WTC11 (cell line): ENCODE data around the gene NPW. TPM values are rescaled to one million over a fixed set of nuclear protein-coding genes. Genes with fewer than 3 reads are reported as not detected.

Experiments used
- ATAC-seq: fragments of 200-7000 bp; cut with Tn5 transposase; 2 replicates; pipeline ENCODE4 v1.10.0; 2021; ENCODE audit warnings: mild to moderate bottlenecking, moderate library complexity
- CTCF ChIA-PET: fragments of 300-600 bp; sonication (Branson Sonifier 250); formaldehyde crosslinking; loops from one replicate; lab custom pipeline; 2021; ENCODE audit warnings: antibody characterized with exemption; lab: Charles Lee
- POLR2A ChIA-PET: fragments of 350-600 bp; sonication (Branson Sonifier 250); formaldehyde crosslinking; loops from one replicate; lab custom pipeline; 2021; ENCODE audit warnings: antibody characterized with exemption; lab: Charles Lee
- DNase-seq: peaks from one replicate; pipeline ENCODE4 v3.0.0; 2021; ENCODE audit warnings: low spot score
- H3K27ac Mint-ChIP-seq: 2 replicates; pipeline ENCODE4 v1.8.0; 2021; ENCODE audit warnings: mixed read lengths
- H3K27me3 Mint-ChIP-seq: 2 replicates; pipeline ENCODE4 v1.8.0; 2021; ENCODE audit warnings: low read depth, mild to moderate bottlenecking, moderate library complexity, mixed read lengths
- H3K36me3 Mint-ChIP-seq: 2 replicates; pipeline ENCODE4 v1.8.0; 2021; ENCODE audit warnings: mixed read lengths
- H3K4me1 Mint-ChIP-seq: 2 replicates; pipeline ENCODE4 v1.8.0; 2022; ENCODE audit warnings: mixed read lengths
- H3K4me3 Mint-ChIP-seq: 2 replicates; pipeline ENCODE4 v1.8.0; 2021; ENCODE audit warnings: mild to moderate bottlenecking, moderate library complexity, mixed read lengths
- H3K9me3 Mint-ChIP-seq: 2 replicates; pipeline ENCODE4 v1.8.0; 2021; ENCODE audit warnings: mixed read lengths
- ERG ChIP-seq: fragments of 250-450 bp; sonication (Bioruptor Pico); IDR thresholded peaks from 2 replicates; pipeline ENCODE4 v1.8.0; 2021; ENCODE audit warnings: mild to moderate bottlenecking
- ETV6 ChIP-seq: sonication (generic); formaldehyde crosslinking; IDR thresholded peaks from 2 replicates; pipeline ENCODE4 v1.8.1; 2022; ENCODE audit warnings: mild to moderate bottlenecking, missing genetic modification reagents
- FOXP1 ChIP-seq: sonication (generic); formaldehyde crosslinking; IDR thresholded peaks from 2 replicates; pipeline ENCODE4 v1.8.0; 2022; ENCODE audit warnings: missing genetic modification reagents, mild to moderate bottlenecking, moderate library complexity, borderline replicate concordance
- FOXP4 ChIP-seq: sonication (generic); formaldehyde crosslinking; IDR thresholded peaks from 2 replicates; pipeline ENCODE4 v1.8.0; 2022; ENCODE audit warnings: mild to moderate bottlenecking, missing genetic modification reagents
- GABPB1 ChIP-seq: sonication (generic); formaldehyde crosslinking; IDR thresholded peaks from 2 replicates; pipeline ENCODE4 v1.8.1; 2023; ENCODE audit warnings: mild to moderate bottlenecking, missing genetic modification reagents
- HMGA2 ChIP-seq: fragments of 250-450 bp; sonication (Bioruptor Pico); IDR thresholded peaks from 2 replicates; pipeline ENCODE4 v1.4.0; 2021; ENCODE audit warnings: mild to moderate bottlenecking, moderate library complexity
- MAX ChIP-seq: sonication (generic); formaldehyde crosslinking; IDR thresholded peaks from 2 replicates; pipeline ENCODE4 v1.8.0; 2022; ENCODE audit warnings: mild to moderate bottlenecking, missing genetic modification reagents
- MXD4 ChIP-seq: fragments of 250-450 bp; sonication (Bioruptor Pico); IDR thresholded peaks from 2 replicates; pipeline ENCODE4 v1.8.0; 2021; ENCODE audit warnings: mild to moderate bottlenecking, moderate library complexity, borderline replicate concordance
- NFATC4 ChIP-seq: fragments of 250-450 bp; sonication (Bioruptor Pico); IDR thresholded peaks from 2 replicates; pipeline ENCODE4 v1.9.0; 2021; ENCODE audit warnings: mild to moderate bottlenecking
- NFYB ChIP-seq: sonication (generic); formaldehyde crosslinking; conservative IDR thresholded peaks from 2 replicates; pipeline ENCODE4 v1.8.0; 2022; ENCODE audit warnings: low read depth, missing genetic modification reagents
- OVOL2 ChIP-seq: fragments of 250-450 bp; sonication (Bioruptor Pico); IDR thresholded peaks from 2 replicates; pipeline ENCODE4 v1.9.0; 2021; ENCODE audit warnings: mild to moderate bottlenecking, borderline replicate concordance
- PRDM15 ChIP-seq: sonication (generic); formaldehyde crosslinking; IDR thresholded peaks from 2 replicates; pipeline ENCODE4 v1.8.0; 2022; ENCODE audit warnings: missing genetic modification reagents
- RELA ChIP-seq: sonication (generic); formaldehyde crosslinking; IDR thresholded peaks from 2 replicates; pipeline ENCODE4 v1.8.1; 2022; ENCODE audit warnings: missing genetic modification reagents, mild to moderate bottlenecking, borderline replicate concordance
- RORB ChIP-seq: fragments of 250-450 bp; sonication (Bioruptor Pico); IDR thresholded peaks from 2 replicates; pipeline ENCODE4 v1.9.0; 2021; ENCODE audit warnings: mild to moderate bottlenecking
- SMAD3 ChIP-seq: sonication (generic); formaldehyde crosslinking; IDR thresholded peaks from 2 replicates; pipeline ENCODE4 v1.8.0; 2022; ENCODE audit warnings: missing genetic modification reagents, mild to moderate bottlenecking, borderline replicate concordance
- TCF7 ChIP-seq: sonication (generic); formaldehyde crosslinking; IDR thresholded peaks from 2 replicates; pipeline ENCODE4 v1.8.0; 2022; ENCODE audit warnings: mild to moderate bottlenecking, low read depth, missing genetic modification reagents, moderate library complexity
- ZMAT4 ChIP-seq: fragments of 250-450 bp; sonication (Bioruptor Pico); IDR thresholded peaks from 2 replicates; pipeline ENCODE4 v1.9.0; 2021; ENCODE audit warnings: mild to moderate bottlenecking
- ZNF121 ChIP-seq: sonication (generic); formaldehyde crosslinking; IDR thresholded peaks from 2 replicates; pipeline ENCODE4 v1.8.0; 2023; ENCODE audit warnings: missing genetic modification reagents
- ZNF232 ChIP-seq: sonication (generic); formaldehyde crosslinking; IDR thresholded peaks from 2 replicates; pipeline ENCODE4 v1.8.0; 2022; ENCODE audit warnings: mild to moderate bottlenecking, missing genetic modification reagents
- ZNF263 ChIP-seq: sonication (generic); formaldehyde crosslinking; IDR thresholded peaks from 2 replicates; pipeline ENCODE4 v1.8.1; 2022; ENCODE audit warnings: low read depth, mild to moderate bottlenecking, moderate library complexity, missing genetic modification reagents
- ZNF281 ChIP-seq: sonication (generic); formaldehyde crosslinking; IDR thresholded peaks from 2 replicates; pipeline ENCODE4 v1.8.0; 2023; ENCODE audit warnings: mild to moderate bottlenecking, missing genetic modification reagents
- ZNF317 ChIP-seq: sonication (generic); formaldehyde crosslinking; IDR thresholded peaks from 2 replicates; pipeline ENCODE4 v1.8.1; 2023; ENCODE audit warnings: low read depth, mild to moderate bottlenecking, moderate library complexity, missing genetic modification reagents, borderline replicate concordance
- ZNF396 ChIP-seq: fragments of 250-450 bp; sonication (Bioruptor Pico); IDR thresholded peaks from 2 replicates; pipeline ENCODE4 v1.8.0; 2021; ENCODE audit warnings: mild to moderate bottlenecking, moderate library complexity, borderline replicate concordance
- total RNA-seq: library from RNA; stranded (reverse); gene quantifications from 3 replicates; pipeline ENCODE4 v1.2.3, GENCODE V29; 2021

The NPW gene
- total RNA-seq, 1 experiment from 2014 or later = 15.2 TPM

- no peak for TF ChIP-seq RELA (CRISPR knock-in tag)
- no peak for TF ChIP-seq ZNF281 (CRISPR knock-in tag)
- TF ChIP-seq ZNF396 (CRISPR knock-in tag) = no peak
- TF ChIP-seq ERG (CRISPR knock-in tag) = no peak
- TF ChIP-seq ETV6 (CRISPR knock-in tag) = no peak
- TF ChIP-seq GABPB1 (CRISPR knock-in tag) = no peak
- no peak for TF ChIP-seq NFATC4 (CRISPR knock-in tag)
- TF ChIP-seq PRDM15 (CRISPR knock-in tag) = no peak
- no peak for TF ChIP-seq ZNF232 (CRISPR knock-in tag)
Observed at GRCh38 chr16:2040041-2040786, 20.6 kb downstream of the NPW start (continued).

- H3K9me3 Mint-ChIP-seq = no peaks in the 10 kb centered on the region
- DNase-seq = no peak
- POLR2A ChIA-PET = no interaction called here
- no peaks in the 10 kb centered on the region; the same call in 1 of the 2 replicates for H3K36me3 Mint-ChIP-seq
- CTCF ChIA-PET = interaction anchor here (0.6 to 3.0 kb wide), 7 partner anchors 11 to 114 kb away, joined by 3 to 11 read pairs (median 3); no protein-coding TSS in a partner anchor
- no peaks in the 10 kb centered on the region for H3K27me3 Mint-ChIP-seq
- no peak overlapping the region for H3K27ac Mint-ChIP-seq
- H3K4me3 Mint-ChIP-seq = no peak overlapping the region
- no peak for ATAC-seq
- H3K4me1 Mint-ChIP-seq = no peaks in the 10 kb centered on the region
- TF ChIP-seq FOXP4 (CRISPR knock-in tag) (no peak), ZNF121 (CRISPR knock-in tag) (no peak), SMAD3 (CRISPR knock-in tag) (no peak), TCF7 (CRISPR knock-in tag) (no peak), FOXP1 (CRISPR knock-in tag) (no peak), GABPB1 (CRISPR knock-in tag) (no peak), RORB (CRISPR knock-in tag) (no peak), MXD4 (CRISPR knock-in tag) (no peak), HMGA2 (CRISPR knock-in tag) (no peak), MAX (CRISPR knock-in tag) (no peak), ZMAT4 (CRISPR knock-in tag) (no peak), NFYB (CRISPR knock-in tag) (no peak), ZNF263 (no peak), OVOL2 (CRISPR knock-in tag) (no peak), ZNF317 (CRISPR knock-in tag) (no peak)
Observed at GRCh38 chr16:2040787-2041522, 21.4 kb downstream of the NPW start.
